GM04503 (cell line): ENCODE measurements around the gene PLA2G5.

Experiments used
- DNase-seq: peaks from one replicate; pipeline ENCODE4 v3.0.0-alpha.2; 2012; ENCODE audit warnings: low read depth

PLA2G5 gene

GRCh38 chr1:20090641-20091040 lies 20.6 kb downstream of the PLA2G5 start:
- no peak for DNase-seq

- DNase-seq, result no peak
Measured at GRCh38 chr1:20093303-20093702, 23.3 kb downstream of the PLA2G5 start.

DNA sequence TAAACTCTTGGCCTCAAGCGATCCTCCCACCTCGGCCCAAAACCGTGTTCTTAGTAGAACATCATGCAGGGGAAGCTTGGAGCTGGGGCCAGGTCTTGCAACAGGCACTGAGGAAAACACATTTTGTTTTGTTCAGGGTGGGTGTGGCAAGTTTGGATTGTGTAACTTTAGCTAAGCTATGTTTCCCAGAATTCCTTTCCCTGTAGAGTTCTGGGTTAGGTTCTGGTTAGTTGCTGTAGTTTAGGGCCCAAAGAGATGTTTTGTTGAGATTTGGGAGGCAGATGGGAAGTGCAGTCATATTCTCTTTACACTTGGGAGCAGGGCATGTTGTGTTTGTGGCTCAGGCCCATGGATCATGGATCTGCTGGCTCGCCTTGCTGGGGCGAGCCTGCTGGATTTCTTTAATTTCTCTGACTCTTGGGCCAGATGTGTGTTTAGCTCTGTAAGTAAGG lies 24.0 kb downstream of the PLA2G5 start:
- no peak for DNase-seq

DNA sequence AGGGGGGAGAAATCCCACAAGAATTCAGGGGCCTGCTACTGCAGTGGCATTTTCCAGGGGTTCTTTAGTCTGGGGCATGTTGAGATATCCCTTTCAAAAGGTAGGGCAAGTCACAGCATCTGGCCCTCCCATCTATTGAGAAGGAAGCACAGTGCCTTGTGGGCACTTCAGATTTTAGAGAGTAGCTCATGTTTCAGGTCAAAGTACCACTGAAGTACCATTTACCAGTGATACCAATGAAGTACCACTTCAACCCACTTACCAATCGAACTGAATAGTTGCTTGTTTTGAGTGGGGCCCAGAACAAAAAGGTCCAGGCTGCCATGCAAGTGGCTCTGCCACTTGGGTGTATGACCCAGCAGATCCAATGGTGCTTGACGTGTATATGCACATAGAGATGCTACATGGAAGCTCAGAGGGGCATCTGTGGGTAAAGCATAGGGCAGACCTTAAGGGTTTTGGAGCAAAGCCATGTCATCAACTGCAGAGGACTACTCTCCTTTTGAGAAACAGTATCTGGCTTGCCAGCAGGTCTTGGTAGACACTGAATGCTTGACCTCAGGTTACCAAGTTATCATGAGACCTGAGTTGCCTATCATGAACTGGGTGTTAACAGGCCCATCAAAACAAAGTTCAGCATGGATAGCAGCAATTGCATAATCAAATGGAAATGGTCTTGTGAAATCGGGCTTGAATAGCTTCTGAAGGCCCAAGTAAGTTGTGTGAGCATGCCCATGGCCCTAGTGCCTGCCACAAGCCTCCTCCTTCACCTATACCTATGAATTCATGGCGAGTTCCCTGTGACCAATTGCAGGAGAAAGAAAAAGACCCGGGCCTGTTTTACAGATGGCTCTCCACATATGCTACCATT lies 25.8 kb downstream of the PLA2G5 start:
- DNase-seq, result no peak

DNA sequence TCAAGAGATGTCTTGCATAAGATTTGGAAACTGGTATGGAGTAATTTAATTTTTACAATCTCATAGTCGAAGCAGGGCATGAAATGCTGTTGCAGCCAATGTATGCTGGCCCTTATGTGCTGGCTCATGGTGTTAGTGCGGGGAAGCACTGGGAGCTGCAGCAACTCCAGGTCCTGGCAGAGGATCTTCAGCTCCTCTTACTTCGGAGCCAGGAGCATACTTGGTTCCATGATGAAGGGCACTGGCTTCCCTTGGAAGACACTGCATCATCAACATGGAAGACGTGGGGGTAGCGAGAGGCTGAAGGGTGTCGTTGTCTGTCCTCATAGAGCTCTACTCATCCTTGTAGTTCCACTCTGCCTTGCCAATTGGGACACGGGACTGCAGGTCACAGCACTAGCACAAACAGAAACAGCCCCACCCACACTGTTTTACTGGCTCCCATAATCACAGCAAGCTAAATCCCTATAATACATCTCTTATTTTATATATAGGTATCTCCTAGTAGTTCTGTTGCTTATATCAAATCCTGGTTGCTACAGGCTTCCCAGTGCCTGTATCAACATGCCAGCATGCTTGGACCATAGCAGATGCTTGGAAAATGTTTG lies 26.9 kb downstream of the PLA2G5 start:
- no peak for DNase-seq

DNA sequence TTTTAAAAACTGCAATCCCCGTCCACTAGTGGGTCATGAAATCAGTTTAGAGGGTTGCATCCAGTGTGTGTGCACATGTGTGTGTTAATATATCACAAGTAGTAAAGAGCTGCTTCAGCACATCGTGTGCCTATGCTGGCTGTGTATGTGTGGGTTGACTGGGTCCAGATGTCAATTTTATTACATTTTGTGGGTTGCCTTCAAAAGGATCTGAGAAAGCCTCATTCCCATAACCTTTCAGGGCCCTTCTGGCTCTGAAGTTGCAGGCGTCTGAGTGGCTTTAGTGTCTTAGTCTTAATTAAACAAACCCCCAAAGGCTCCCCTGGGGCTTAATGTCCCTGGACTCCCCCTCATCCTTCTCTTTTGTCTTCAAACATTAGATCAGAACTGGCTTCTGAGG lies 29.5 kb downstream of the PLA2G5 start:
- no peak for DNase-seq

GRCh38 chr1:20100632-20101355 lies 30.8 kb downstream of the PLA2G5 start:
- DNase-seq, result no peak

DNA sequence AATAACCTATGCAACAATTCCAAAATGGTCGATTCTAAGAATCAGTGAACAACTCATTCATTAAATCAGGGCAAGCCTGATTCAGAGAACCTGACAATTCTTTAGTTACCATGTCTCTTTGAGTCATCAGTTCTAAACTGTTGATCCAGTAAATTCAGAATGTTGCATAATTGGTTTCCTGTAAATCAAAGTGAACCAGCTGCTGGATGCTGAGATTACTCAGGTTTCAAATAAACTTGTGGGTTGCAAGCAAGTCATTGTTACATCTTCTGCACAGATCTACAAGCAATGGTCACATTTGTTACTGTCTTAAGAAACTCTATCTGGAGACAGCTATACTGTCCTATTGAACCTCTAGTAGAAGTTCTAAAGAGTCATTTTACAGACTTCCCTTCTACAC lies 32.9 kb downstream of the PLA2G5 start:
- no peak for DNase-seq

DNA sequence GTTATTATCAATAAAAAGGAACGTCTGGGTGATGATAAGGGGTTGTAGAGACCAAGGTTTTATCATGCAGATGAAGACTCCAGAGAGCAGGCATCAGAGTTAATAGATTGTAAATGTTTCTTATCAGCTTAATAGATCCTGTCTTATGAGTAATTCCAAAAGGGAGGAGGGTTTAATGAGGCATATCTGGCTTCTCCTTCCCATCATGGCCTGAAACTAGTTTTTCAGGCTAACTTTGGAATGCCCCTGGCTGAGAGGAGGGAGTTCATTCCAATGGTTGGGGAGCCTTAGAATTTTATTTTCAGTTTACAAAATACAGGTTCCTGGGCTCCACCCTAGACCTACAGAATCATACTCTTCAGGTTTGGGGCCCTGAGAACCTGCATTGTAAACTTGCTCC lies 35.9 kb downstream of the PLA2G5 start:
- DNase-seq, result no peak

- no peak for DNase-seq
Measured at GRCh38 chr1:20107351-20107750, 37.4 kb downstream of the PLA2G5 start.

GRCh38 chr1:20107796-20108195 lies 37.8 kb downstream of the PLA2G5 start:
- DNase-seq, result no peak

GRCh38 chr1:20108366-20109123 lies 38.6 kb downstream of the PLA2G5 start:
- no peak for DNase-seq

DNA sequence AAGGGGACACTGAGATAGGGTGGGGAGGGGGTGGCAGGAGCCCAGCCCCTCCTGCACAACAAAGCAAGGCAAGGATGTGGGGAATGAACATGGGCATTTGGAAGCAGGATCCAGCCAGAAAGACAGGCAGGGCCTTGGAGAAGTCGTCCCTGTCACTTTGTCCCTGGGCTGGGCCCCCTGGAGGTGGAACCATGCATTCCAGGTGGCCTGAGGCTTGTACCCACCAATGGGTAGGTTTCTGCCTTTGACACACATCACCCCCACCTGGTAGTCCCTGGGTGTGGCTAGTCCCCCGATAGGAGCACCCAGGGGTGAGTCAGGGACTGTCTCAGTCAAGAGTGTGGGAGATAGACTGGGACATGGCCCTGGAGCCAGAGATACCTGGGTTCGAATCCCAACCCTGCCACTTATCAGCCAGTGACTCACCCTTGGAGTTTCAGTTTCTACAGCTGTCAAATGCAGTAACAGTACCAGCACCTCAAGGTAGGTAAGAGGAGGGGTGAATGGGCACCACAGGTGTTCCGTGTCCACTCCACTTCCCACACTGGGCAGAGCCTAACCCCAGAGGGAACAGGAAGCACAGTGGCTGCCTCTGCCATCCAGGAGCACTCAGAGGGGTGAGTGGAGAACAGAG lies 39.3 kb downstream of the PLA2G5 start:
- no peak for DNase-seq

GRCh38 chr1:20110679-20111078 lies 40.7 kb downstream of the PLA2G5 start:
- DNase-seq, result no peak

GRCh38 chr1:20111452-20111851 lies 41.5 kb downstream of the PLA2G5 start:
- DNase-seq, result no peak

GRCh38 chr1:20112279-20113000 lies 42.4 kb downstream of the PLA2G5 start:
- no peak for DNase-seq

DNA sequence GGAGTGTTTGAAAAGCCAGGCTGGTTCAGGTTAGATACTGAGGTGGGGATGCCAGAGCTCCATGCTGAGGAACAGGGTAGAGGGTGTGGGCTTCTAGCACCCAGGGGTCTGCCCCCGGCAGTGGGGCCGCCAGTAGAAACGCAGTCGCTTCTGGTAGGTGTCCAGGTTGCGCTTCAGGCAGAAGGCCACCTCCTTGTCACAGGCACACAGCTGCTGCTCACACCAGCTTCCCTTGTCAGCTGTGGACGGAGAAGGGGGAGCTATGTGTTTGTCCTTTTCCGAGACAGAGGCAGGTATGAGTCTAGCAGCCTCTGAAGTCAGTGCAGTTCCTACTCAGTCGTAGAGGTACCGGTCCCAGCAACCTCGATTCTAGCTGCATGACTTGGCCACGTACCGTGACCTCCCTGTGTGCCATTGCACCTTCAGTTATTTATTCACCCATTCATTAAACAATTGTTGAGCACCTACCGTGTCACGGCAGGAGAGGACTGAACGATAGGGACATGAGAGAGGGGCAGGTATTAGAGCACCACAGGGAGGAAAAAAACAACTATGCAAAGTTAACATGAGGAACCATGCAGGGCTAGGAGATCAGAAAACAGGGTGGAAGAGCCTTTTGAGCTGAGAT lies 44.1 kb downstream of the PLA2G5 start:
- no peak for DNase-seq

DNA sequence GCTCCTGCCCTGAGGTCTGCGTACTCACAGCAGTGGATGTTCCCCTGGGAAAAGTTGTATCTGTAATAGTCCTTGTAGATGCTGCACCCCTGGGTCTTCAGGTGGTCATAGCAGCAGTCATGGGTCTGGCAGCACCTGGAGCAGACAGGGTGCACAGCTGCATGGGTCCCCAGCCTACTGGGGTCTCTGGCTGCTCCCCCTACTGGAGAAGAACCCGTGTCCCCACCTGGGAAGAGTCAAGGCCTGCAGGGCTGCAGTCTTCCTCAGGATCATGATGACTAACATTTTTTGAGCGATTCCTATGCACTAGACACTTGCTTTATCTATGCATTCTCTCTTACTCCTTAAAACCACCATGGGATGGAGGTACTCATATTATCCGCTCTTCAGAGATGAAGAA lies 45.5 kb downstream of the PLA2G5 start:
- no peak for DNase-seq

DNA sequence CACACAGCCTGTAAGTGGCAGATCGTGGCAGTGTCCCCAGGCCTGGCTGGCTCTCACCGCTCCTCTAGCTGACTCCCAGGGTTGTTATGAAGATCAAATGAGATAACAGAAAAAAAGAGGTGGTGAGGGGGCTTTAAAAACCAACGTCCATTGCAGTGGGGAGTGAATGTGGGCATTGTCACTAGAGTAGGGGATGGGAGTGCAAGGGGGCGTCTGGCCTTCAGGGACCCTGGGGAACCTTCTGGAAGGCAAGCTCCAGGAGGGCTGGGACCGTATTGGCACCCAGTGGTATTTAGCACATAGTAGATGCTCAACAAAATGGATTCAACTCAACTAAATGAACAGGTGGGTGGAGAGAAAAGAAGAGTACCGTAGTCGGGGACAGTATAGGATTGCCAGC lies 45.9 kb downstream of the PLA2G5 start:
- no peak for DNase-seq

DNA sequence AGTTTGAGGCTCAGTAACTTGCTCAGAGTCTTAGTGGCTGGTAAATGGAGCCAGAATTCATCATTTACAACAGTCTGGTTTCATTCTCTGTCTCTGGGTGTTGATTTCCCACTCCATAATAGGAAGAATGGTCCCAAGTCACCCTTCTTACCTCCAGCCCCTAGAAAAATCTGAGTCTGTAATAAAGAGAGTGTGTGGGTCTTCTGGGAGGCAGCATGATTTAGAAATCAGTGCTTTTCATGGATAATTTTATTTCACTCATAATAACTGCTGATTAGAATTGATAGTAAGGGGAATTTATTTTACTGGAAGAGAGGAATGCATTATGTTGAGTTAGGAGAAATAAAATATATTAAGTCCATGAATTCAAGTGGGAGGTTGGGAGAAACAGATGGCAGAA lies 47.2 kb downstream of the PLA2G5 start:
- no peak for DNase-seq

DNA sequence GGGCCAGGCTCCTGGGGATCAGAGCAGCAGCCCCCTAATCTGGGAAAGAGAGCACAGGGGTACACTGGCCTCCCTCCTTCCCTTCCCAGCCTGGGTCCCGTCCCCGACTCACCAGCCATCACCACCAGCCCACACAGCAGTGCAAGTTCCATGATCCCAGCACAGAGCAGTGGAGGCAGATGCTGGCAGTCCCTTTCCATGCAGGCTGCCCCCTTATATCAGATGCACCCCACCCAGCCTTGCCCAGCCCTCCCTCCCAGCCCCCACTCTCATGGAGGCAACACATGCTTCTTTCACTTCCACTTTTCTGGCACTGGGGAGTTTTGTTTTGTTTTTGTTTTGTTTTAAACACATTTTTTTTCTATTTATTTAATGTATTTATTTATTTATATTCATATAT lies 49.4 kb downstream of the PLA2G5 start, which contains the start of gene PLA2G2D:
PLA2G2D (minus strand) TSS at position 190 of the 400 bp plus-strand sequence; CDS start at position 152, 38 bp downstream.
- DNase-seq, result no peak
